Left ventricle myocardium superior (tissue), 1 donor: ENCODE measurements around the gene MSANTD4. TPM values are rescaled to one million over a fixed set of nuclear protein-coding genes. Genes with fewer than 3 reads are reported as not detected.

Source experiments
- total RNA-seq: library from RNA; stranded (reverse); fragmentation: NEBNext Ultra II Directional; extraction: Animal tissue kit (Norgen Biotek cat#: 25700); gene quantifications from one replicate; pipeline ENCODE4 v1.2.1, GENCODE V29; 2021
- donor health status: DM: no; HTN: yes; CAD: no; lungs with severe emphysema.

MSANTD4 gene
- total RNA-seq, 1 donor from 2014 or later = 18.4 TPM

Other genes with a start within 250 kb of the MSANTD4 start
- 10.0 TPM for gene KBTBD3, start 55.1 kb upstream of the MSANTD4 start, total RNA-seq
- gene AASDHPPT, start 55.4 kb upstream of the MSANTD4 start, total RNA-seq = 37.7 TPM